Activated T-cell treated with anti-CD3 and anti-CD28 coated beads, Interleukin-2, amount 50 U/mL, for 72 hours (primary cell): ENCODE measurements around the gene CTNNA3. TPM values are rescaled to one million over a fixed set of nuclear protein-coding genes. Genes with fewer than 3 reads are reported as not detected.

ENCODE experiments used
- ATAC-seq, 2 donors: fragments of 150-1000 bp; cut with Tn5 transposase; replicated peaks in 1 of 2; 2 replicates each; pipeline ENCODE4 v1.10.0; 2021; ENCODE audit warnings: moderate library complexity in 2 of 2, mild to moderate bottlenecking in 1 of 2
- DNase-seq, 2 donors: peaks; one replicate each; pipeline ENCODE4 v3.0.0; 2021 to 2022; ENCODE audit warnings: mixed read lengths in 1 of 2
- H3K27ac Mint-ChIP-seq: one replicate; pipeline ENCODE4 v1.8.0; 2022; ENCODE audit warnings: mild to moderate bottlenecking, moderate library complexity, mixed read lengths
- H3K27me3 Mint-ChIP-seq: one replicate; pipeline ENCODE4 v1.8.0; 2022; ENCODE audit warnings: low read depth, mixed read lengths
- H3K36me3 Mint-ChIP-seq, 2 donors: one replicate each; pipeline ENCODE4 v1.8.0; 2022; ENCODE audit warnings: mixed read lengths in 2 of 2, mild to moderate bottlenecking in 1 of 2; ENCODE audit not compliant: insufficient read depth in 2 of 2
- H3K4me1 Mint-ChIP-seq: one replicate; pipeline ENCODE4 v1.8.0; 2022; ENCODE audit warnings: low read depth, mixed read lengths
- H3K4me3 Mint-ChIP-seq, 2 donors: one replicate each; pipeline ENCODE4 v1.8.0; 2022; ENCODE audit warnings: mild to moderate bottlenecking in 2 of 2, mixed read lengths in 2 of 2, moderate library complexity in 2 of 2
- H3K9me3 Mint-ChIP-seq, 2 donors: one replicate each; pipeline ENCODE4 v1.8.0; 2022; ENCODE audit warnings: mixed read lengths in 2 of 2
- total RNA-seq, 2 donors: library from RNA; stranded (reverse); gene quantifications; one replicate each; pipeline ENCODE4 v1.2.3, GENCODE V29; 2022

CTNNA3 gene
- total RNA-seq, 2 donors from 2014 or later = 0.25 to 0.74 TPM

- DNase-seq (no peak), ATAC-seq (no peak)
- H3K27me3 Mint-ChIP-seq = no peaks in the 10 kb centered on the region
- H3K9me3 Mint-ChIP-seq = peaks cover 2 to 8% of the 10 kb centered on the region in 2 donors
- H3K36me3 Mint-ChIP-seq = no peaks in the 10 kb centered on the region
- H3K27ac Mint-ChIP-seq = no peak overlapping the region
- no peaks in the 10 kb centered on the region for H3K4me1 Mint-ChIP-seq
- no peak overlapping the region for H3K4me3 Mint-ChIP-seq
These were observed 619.9 kb downstream of the CTNNA3 start for GRCh38 chr10:67076144-67076543.

DNA sequence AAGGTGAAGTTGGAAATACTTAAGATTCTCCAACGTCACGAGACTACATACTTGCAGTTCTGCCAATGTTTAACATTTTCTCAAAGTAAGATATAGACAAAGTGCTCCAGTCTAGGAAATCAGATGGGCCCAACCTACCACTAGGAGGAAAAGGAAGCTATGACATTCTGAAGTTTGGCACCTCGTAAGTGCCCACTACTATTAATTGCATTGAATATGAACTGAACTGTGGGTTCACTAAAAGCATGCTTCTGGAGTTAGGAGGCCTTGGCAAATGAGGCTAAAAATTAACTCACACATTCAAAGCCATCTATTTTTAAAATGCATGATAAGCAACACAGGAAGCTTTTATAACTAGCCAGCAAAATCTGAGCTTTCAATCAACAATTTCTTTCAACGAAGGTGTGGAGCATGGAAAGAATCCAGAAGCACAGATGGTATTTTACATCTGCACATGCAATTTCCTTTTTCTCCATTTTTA, 620.5 kb downstream of the CTNNA3 start:
- Mint-ChIP-seq H3K9me3 (peaks cover 2 to 8% of the 10 kb centered on the region in 2 donors), H3K4me3 (no peak overlapping the region), H3K36me3 (no peaks in the 10 kb centered on the region), H3K27me3 (no peaks in the 10 kb centered on the region), H3K4me1 (no peaks in the 10 kb centered on the region), H3K27ac (no peak overlapping the region)
- DNase-seq (no peak), ATAC-seq (no peak)

DNA sequence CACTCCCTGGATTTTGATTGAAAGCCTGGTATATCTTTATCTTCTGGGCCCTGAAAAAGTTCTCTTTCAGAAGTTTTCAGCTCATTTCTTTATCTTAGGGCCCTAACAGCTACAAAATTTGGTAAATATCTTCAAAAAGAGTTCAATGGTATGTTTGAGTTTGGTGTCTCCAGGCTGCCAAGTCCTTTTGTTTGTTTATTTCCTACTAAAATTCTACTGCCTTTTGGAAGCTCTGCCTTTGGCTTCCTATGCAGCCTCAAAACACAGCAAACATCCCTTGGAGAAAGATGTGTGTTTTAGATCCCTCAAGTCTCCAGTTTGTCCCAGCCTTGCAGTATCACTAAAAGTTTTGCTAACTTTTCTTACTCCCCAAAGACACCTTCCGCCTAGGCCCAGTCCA, 623.3 kb downstream of the CTNNA3 start:
- no peak for ATAC-seq
- Mint-ChIP-seq H3K36me3 (no peaks in the 10 kb centered on the region), H3K9me3 (peaks cover 2 to 4% of the 10 kb centered on the region in 2 donors), H3K27me3 (no peaks in the 10 kb centered on the region), H3K4me1 (no peaks in the 10 kb centered on the region), H3K27ac (no peak overlapping the region), H3K4me3 (no peak overlapping the region)
- DNase-seq = no peak

DNA sequence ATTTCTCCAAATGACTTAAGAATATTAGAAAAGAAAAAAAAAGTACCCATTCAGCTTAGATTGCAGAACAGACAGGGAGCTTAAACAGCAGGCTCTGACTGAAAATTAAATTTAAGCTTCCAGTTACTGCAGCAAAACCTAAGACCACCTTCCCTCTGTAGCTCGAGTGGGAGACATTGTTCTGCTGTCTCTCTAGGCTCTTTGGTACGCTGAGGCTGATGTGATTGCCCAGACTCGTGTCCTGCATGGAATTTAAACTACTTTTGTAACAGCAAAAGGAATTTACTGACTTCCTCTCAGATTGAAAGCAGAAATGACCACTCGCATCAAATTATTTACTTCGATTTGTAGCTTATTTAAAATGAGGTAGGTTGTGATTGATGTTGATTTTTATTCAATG, 645.6 kb downstream of the CTNNA3 start:
- Mint-ChIP-seq H3K27me3 (no peaks in the 10 kb centered on the region), H3K4me3 (no peak overlapping the region), H3K27ac (no peak overlapping the region), H3K4me1 (no peaks in the 10 kb centered on the region), H3K36me3 (no peaks in the 10 kb centered on the region), H3K9me3 (peaks cover 0 to 2% of the 10 kb centered on the region in 2 donors)
- DNase-seq (no peak), ATAC-seq (no peak)

- Mint-ChIP-seq H3K4me3 (no peak overlapping the region), H3K27ac (no peak overlapping the region), H3K36me3 (no peaks in the 10 kb centered on the region), H3K27me3 (no peaks in the 10 kb centered on the region), H3K9me3 (peaks cover 0 to 2% of the 10 kb centered on the region in 2 donors), H3K4me1 (no peaks in the 10 kb centered on the region)
- ATAC-seq (no peak), DNase-seq (no peak)
These were observed 646.0 kb downstream of the CTNNA3 start for GRCh38 chr10:67049988-67050387.

DNA sequence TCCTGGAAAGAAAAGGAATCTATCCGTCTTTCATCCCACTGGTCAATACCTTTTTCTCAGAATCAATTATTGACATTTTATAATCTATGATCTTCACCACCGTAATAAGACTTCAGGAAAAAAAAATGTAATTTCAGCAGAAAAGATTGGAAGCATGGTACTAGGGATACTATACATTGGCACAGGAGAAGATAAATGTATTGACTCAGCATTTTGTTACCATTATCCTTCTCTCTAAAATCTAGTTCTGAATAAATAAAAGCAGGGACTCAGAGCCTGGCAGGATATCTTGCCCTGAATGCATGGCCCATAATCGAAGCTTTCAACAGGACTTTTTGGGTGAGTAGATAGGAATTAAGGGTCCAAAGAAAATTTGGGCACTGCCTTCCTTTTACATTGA, 649.5 kb downstream of the CTNNA3 start:
- no peak for DNase-seq
- Mint-ChIP-seq H3K4me1 (no peaks in the 10 kb centered on the region), H3K4me3 (no peak overlapping the region), H3K9me3 (no peaks in the 10 kb centered on the region), H3K36me3 (no peaks in the 10 kb centered on the region), H3K27me3 (no peaks in the 10 kb centered on the region), H3K27ac (peak overlapping the region; percentile 25)
- no peak for ATAC-seq

DNA sequence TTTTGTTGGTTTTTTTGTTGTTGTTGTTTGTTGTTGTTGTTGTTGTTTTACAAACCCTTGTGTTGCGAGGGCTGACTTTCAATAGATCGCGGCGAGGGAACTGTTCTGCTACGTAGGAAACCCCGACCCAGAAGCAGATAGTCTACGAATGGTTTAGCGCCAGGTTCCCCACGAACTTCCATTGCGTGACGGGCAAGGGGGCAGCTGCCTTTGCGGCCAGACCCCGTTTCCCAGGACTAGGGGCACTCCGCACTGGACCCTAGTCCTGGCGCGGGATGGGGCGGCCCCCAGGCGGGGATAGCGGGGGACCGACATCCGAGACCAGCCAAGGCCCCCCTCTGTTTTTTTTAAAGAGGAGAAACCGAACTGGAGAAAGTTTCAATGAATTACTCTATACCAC, 650.6 kb downstream of the CTNNA3 start:
- Mint-ChIP-seq H3K36me3 (no peaks in the 10 kb centered on the region), H3K27ac (no peak overlapping the region), H3K4me3 (no peak overlapping the region), H3K9me3 (no peaks in the 10 kb centered on the region), H3K27me3 (no peaks in the 10 kb centered on the region), H3K4me1 (no peaks in the 10 kb centered on the region)
- DNase-seq (no peak), ATAC-seq (no peak)

- no peak for ATAC-seq
- DNase-seq = no peak
- H3K27me3 Mint-ChIP-seq = no peaks in the 10 kb centered on the region
- H3K36me3 Mint-ChIP-seq = no peaks in the 10 kb centered on the region
- H3K9me3 Mint-ChIP-seq = no peaks in the 10 kb centered on the region
- H3K4me1 Mint-ChIP-seq = no peaks in the 10 kb centered on the region
- H3K27ac Mint-ChIP-seq = no peak overlapping the region
- no peak overlapping the region for H3K4me3 Mint-ChIP-seq
These were observed 653.0 kb downstream of the CTNNA3 start for GRCh38 chr10:67043041-67043440.

GRCh38 chr10:67036808-67037207, 659.2 kb downstream of the CTNNA3 start:
- no peaks in the 10 kb centered on the region for H3K4me1 Mint-ChIP-seq
- H3K9me3 Mint-ChIP-seq = no peaks in the 10 kb centered on the region
- H3K36me3 Mint-ChIP-seq = no peaks in the 10 kb centered on the region
- H3K27ac Mint-ChIP-seq = no peak overlapping the region
- H3K4me3 Mint-ChIP-seq = no peak overlapping the region
- DNase-seq (no peak), ATAC-seq (no peak)
- no peaks in the 10 kb centered on the region for H3K27me3 Mint-ChIP-seq

GRCh38 chr10:67033878-67034277, 662.1 kb downstream of the CTNNA3 start:
- no peaks in the 10 kb centered on the region for H3K27me3 Mint-ChIP-seq
- no peaks in the 10 kb centered on the region for H3K4me1 Mint-ChIP-seq
- no peak overlapping the region for H3K27ac Mint-ChIP-seq
- H3K9me3 Mint-ChIP-seq = peaks cover 0 to 1% of the 10 kb centered on the region in 2 donors
- no peak for ATAC-seq
- no peak for DNase-seq
- no peaks in the 10 kb centered on the region for H3K36me3 Mint-ChIP-seq
- no peak overlapping the region for H3K4me3 Mint-ChIP-seq

DNA sequence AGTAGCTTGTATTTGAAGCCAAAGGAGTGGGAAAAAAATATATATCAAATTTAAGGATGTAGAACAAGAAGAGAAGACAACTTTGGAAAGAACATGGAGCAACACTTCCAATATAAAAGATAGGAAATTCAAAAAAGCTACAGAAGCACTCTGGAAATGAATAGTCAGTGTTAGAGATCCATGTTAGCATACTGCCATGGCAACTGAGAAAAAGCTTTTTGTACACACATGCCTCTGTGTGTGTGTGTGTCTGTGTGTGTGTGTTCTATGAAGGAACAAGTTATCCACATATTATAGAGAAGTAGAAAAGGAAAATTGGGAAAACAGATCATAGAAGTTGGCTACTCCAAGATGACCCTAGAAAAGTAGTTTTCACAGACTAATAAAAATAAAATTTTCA, 673.9 kb downstream of the CTNNA3 start:
- H3K27ac Mint-ChIP-seq = no peak overlapping the region
- H3K4me1 Mint-ChIP-seq = no peaks in the 10 kb centered on the region
- ATAC-seq (no peak), DNase-seq (no peak)
- peaks cover 2 to 4% of the 10 kb centered on the region in 2 donors for H3K9me3 Mint-ChIP-seq
- H3K36me3 Mint-ChIP-seq = peaks cover 0 to 2% of the 10 kb centered on the region in 2 donors
- H3K27me3 Mint-ChIP-seq = no peaks in the 10 kb centered on the region
- H3K4me3 Mint-ChIP-seq = no peak overlapping the region

- no peaks in the 10 kb centered on the region for H3K4me1 Mint-ChIP-seq
- DNase-seq (no peak), ATAC-seq (peak in 1 of 2 donors; percentile 66)
These were observed 678.8 kb downstream of the CTNNA3 start for GRCh38 chr10:67017218-67017617.

DNA sequence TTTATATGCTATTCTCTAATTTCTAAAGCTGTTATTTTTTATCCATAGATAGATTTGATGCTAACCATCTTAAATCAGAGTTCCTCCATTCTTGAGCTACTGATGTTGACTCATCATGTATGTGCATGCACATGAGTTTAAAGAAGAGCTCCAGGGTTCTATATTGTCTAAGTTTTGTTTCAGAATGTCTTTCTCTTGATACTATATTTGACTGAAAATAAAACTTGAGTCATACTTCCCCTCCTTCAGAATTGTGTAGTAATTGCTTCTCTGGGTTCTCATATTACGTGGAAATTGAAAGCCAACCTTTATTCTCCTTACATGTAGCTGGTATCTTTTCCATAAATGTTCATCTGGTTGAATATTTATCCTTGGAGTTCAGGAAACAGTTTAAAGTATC, 680.8 kb downstream of the CTNNA3 start:
- H3K4me3 Mint-ChIP-seq = no peak overlapping the region
- ATAC-seq (peak; percentile 43 to 91), DNase-seq (no peak)
- H3K27me3 Mint-ChIP-seq = no peaks in the 10 kb centered on the region
- no peaks in the 10 kb centered on the region for H3K36me3 Mint-ChIP-seq
- H3K9me3 Mint-ChIP-seq = peaks cover 0 to 1% of the 10 kb centered on the region in 2 donors
- no peaks in the 10 kb centered on the region for H3K4me1 Mint-ChIP-seq
- H3K27ac Mint-ChIP-seq = peak overlapping the region; percentile 72

More at GRCh38 chr10:67017218-67017617, 678.8 kb downstream of the CTNNA3 start:
- peaks cover 0 to 2% of the 10 kb centered on the region in 2 donors for H3K36me3 Mint-ChIP-seq
- H3K4me3 Mint-ChIP-seq = no peak overlapping the region
- H3K9me3 Mint-ChIP-seq = peaks cover 2% of the 10 kb centered on the region in 2 donors
- no peaks in the 10 kb centered on the region for H3K27me3 Mint-ChIP-seq
- no peak overlapping the region for H3K27ac Mint-ChIP-seq

DNA sequence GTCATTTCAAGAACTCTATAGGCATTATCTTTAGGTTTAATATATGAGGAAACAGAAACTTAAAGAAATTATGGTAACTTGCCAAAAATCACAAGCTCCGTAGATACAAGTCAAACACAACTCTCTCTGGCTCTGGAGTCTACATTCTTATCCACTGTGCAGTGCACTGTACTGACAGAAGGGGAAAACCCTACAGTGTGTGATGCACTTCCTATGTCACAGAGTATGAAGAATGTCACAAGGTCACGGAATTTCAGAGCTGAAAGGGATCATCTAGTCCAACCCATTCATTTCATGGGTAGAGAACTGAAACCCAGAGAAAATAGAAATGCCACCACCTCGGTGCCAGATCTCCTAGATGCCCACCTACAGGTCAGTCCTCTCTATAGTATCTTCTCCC, 684.0 kb downstream of the CTNNA3 start:
- H3K9me3 Mint-ChIP-seq = no peaks in the 10 kb centered on the region
- ATAC-seq (no peak), DNase-seq (no peak)
- no peaks in the 10 kb centered on the region for H3K27me3 Mint-ChIP-seq
- no peak overlapping the region for H3K4me3 Mint-ChIP-seq
- H3K36me3 Mint-ChIP-seq = no peaks in the 10 kb centered on the region
- no peak overlapping the region for H3K27ac Mint-ChIP-seq
- no peaks in the 10 kb centered on the region for H3K4me1 Mint-ChIP-seq
